Ishikawa (cell line): ENCODE data around the gene MFNG.
A peak's percentile ranks its signal among the peaks of the same experiment; 100 is the strongest.

Experiments
- CEBPB ChIP-seq: IDR thresholded peaks from 2 replicates; pipeline ENCODE4 v1.6.1; 2012
- CREB1 ChIP-seq: IDR thresholded peaks from 2 replicates; pipeline ENCODE4 v1.6.1; 2012; ENCODE audit warnings: low read depth
- EGR1 ChIP-seq: IDR thresholded peaks from 2 replicates; pipeline ENCODE4 v1.6.1; 2012
- EP300 ChIP-seq: IDR thresholded peaks from 2 replicates; pipeline ENCODE4 v1.6.1; 2012; ENCODE audit warnings: borderline replicate concordance
- FOXM1 ChIP-seq: IDR thresholded peaks from 2 replicates; pipeline ENCODE4 v1.6.1; 2012; ENCODE audit warnings: low read depth, borderline replicate concordance
- MAX ChIP-seq: IDR thresholded peaks from 2 replicates; pipeline ENCODE4 v1.6.1; 2012
- NFIC ChIP-seq: IDR thresholded peaks from 2 replicates; pipeline ENCODE4 v1.6.1; 2012
- RAD21 ChIP-seq: IDR thresholded peaks from 2 replicates; pipeline ENCODE4 v1.6.1; 2012; ENCODE audit warnings: low read depth
- TAF1 ChIP-seq: IDR thresholded peaks from 2 replicates; pipeline ENCODE4 v1.6.1; 2012; ENCODE audit warnings: low read depth, mild to moderate bottlenecking
- TCF12 ChIP-seq: IDR thresholded peaks from 2 replicates; pipeline ENCODE4 v1.6.1; 2012; ENCODE audit warnings: low read depth
- TEAD4 ChIP-seq: IDR thresholded peaks from 2 replicates; pipeline ENCODE4 v1.6.1; 2012
- USF1 ChIP-seq: IDR thresholded peaks from 2 replicates; pipeline ENCODE4 v1.6.1; 2012
- YY1 ChIP-seq: IDR thresholded peaks from 2 replicates; pipeline ENCODE4 v1.6.1; 2012; ENCODE audit warnings: low read depth
- ZBTB7A ChIP-seq: IDR thresholded peaks from 2 replicates; pipeline ENCODE4 v1.6.1; 2012; ENCODE audit warnings: low read depth
- TF ChIP-seq, protein P1 (sequence below): IDR thresholded peaks from 2 replicates; pipeline ENCODE4 v1.6.1; 2012; ENCODE audit warnings: low read depth, mild to moderate bottlenecking

Gene MFNG

GRCh38 chr22:37533995-37534394 lies 47.8 kb upstream of the MFNG start:
- TF ChIP-seq MAX (no peak), TAF1 (no peak), TEAD4 (no peak), ZBTB7A (no peak), YY1 (no peak), CREB1 (no peak), FOXM1 (no peak)
- TF ChIP-seq, protein P1, sequence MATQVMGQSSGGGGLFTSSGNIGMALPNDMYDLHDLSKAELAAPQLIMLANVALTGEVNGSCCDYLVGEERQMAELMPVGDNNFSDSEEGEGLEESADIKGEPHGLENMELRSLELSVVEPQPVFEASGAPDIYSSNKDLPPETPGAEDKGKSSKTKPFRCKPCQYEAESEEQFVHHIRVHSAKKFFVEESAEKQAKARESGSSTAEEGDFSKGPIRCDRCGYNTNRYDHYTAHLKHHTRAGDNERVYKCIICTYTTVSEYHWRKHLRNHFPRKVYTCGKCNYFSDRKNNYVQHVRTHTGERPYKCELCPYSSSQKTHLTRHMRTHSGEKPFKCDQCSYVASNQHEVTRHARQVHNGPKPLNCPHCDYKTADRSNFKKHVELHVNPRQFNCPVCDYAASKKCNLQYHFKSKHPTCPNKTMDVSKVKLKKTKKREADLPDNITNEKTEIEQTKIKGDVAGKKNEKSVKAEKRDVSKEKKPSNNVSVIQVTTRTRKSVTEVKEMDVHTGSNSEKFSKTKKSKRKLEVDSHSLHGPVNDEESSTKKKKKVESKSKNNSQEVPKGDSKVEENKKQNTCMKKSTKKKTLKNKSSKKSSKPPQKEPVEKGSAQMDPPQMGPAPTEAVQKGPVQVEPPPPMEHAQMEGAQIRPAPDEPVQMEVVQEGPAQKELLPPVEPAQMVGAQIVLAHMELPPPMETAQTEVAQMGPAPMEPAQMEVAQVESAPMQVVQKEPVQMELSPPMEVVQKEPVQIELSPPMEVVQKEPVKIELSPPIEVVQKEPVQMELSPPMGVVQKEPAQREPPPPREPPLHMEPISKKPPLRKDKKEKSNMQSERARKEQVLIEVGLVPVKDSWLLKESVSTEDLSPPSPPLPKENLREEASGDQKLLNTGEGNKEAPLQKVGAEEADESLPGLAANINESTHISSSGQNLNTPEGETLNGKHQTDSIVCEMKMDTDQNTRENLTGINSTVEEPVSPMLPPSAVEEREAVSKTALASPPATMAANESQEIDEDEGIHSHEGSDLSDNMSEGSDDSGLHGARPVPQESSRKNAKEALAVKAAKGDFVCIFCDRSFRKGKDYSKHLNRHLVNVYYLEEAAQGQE = no peak

- TF ChIP-seq RAD21 = no peak
- no peak for TF ChIP-seq MAX
- no peak for TF ChIP-seq FOXM1
- TF ChIP-seq USF1 = no peak
- no peak for TF ChIP-seq TAF1
- no peak for TF ChIP-seq TEAD4
- TF ChIP-seq CEBPB = no peak
- no peak for TF ChIP-seq EGR1
- TF ChIP-seq ZBTB7A = no peak
- no peak for TF ChIP-seq EP300
- no peak for TF ChIP-seq CREB1
- TF ChIP-seq TCF12 = no peak
Observed at GRCh38 chr22:37529652-37530345, 43.6 kb upstream of the MFNG start.

GRCh38 chr22:37526376-37526775 lies 40.2 kb upstream of the MFNG start:
- TF ChIP-seq RAD21 (no peak), EP300 (no peak), YY1 (no peak), NFIC (no peak)

DNA sequence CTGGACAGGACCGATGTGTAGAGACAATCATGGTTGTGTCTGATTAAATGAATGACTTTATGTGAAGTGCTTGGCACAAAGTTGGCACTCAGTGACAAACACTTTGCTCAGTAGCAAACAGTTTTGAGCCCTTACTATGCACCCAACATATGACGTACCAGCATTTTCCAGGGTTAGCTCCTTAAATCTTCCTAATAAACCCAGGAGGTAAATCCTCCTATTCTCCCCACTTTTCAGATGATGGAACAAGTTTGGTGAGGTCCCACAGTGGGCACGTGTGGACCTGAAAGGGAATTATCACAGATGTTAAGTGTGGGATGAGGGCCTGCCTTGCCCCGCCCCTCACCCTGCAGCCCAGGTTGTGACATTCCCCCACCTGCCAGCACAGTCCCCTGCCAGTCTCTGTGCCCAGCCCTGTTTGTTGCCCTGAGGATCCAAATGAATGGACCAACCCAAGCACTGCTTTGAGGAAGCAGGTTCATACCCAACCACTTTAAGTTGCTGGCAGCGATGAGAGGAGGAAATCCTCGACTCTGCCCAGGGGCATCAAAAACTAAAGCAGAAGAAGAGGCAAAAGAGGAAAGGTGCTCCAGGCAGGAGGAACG lies 39.7 kb upstream of the MFNG start:
- no peak for TF ChIP-seq EP300
- TF ChIP-seq YY1 = no peak
- no peak for TF ChIP-seq CREB1
- no peak for TF ChIP-seq TAF1
- TF ChIP-seq, protein P1 = no peak
- no peak for TF ChIP-seq USF1
- no peak for TF ChIP-seq EGR1
- TF ChIP-seq MAX = no peak

DNA sequence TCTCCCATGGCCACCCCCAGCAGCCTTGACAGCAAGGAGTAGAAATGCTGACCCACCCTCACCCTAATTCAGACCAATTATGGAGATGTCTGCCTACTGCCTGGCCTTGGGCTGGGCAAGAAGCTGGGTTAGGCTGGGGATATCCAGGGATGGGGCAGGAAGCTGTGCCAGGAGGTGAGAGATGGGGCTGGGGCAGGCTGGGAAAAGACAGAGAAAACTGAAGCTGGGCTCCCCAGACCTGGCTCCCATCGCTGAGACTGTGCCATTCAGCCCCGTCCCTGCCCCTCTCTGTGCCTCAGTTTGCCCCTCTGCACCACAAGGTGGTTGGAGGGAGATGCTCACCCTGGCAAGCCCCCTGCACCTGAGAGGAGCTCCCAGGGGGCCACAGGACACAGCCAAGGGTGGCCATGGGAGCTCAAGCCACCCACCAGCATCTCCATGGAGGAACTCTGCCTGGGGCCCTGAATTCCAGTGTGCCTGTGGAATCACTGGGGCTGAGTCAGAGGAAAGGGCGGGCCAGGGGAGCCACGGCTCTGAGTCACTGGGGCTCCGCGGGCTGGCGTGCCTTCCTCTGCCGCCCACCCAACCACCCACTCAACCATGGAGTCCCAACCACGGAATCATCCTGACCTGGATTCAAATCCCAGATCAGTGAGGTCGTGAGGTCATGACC lies 39.0 kb upstream of the MFNG start:
- peak; percentile 62; the same call in 1 of the 2 replicates for TF ChIP-seq TEAD4
- peak; percentile 64 for TF ChIP-seq EGR1
- TF ChIP-seq ZBTB7A = peak; percentile 49; the same call in 1 of the 2 replicates
- peak; percentile 28; the same call in 1 of the 2 replicates for TF ChIP-seq TAF1
- TF ChIP-seq EP300 = peak; percentile 60; the same call in 1 of the 2 replicates
- TF ChIP-seq CEBPB = no peak
- TF ChIP-seq CREB1 = no peak
- peak; percentile 66 for TF ChIP-seq TCF12
